Right lobe of liver (tissue), 6 donors: ENCODE results near the gene IPCEF1. TPM values are rescaled to one million over a fixed set of nuclear protein-coding genes. Genes with fewer than 3 reads are reported as not detected.

Experiments
- ATAC-seq, 4 donors: fragments of 200-7000 bp; cut with Tn5 transposase; one replicate each; pipeline ENCODE4 v1.9.1; 2020; ENCODE audit warnings: mild to moderate bottlenecking in 4 of 4, moderate library complexity in 4 of 4
- DNase-seq, 3 donors: peaks; one replicate each; pipeline ENCODE4 v3.0.0-alpha.2; 2020
- H3K27ac ChIP-seq, 3 donors: fragments of 200-600 bp; one replicate each; pipeline ENCODE4 v1.8.0; 2022
- H3K27me3 ChIP-seq, 2 donors: fragments of 200-600 bp; one replicate each; pipeline ENCODE4 v1.8.0; 2022
- H3K36me3 ChIP-seq, 4 donors: fragments of 200-600 bp; sonication (generic) in 1 of 4; one replicate each; pipeline versions ENCODE4 v1.5.1 to v1.8.0; 2017 to 2022; ENCODE audit warnings: control low read depth in 1 of 4
- H3K4me1 ChIP-seq, 4 donors: fragments of 200-600 bp; sonication (generic) in 1 of 4; one replicate each; pipeline versions ENCODE4 v1.5.1 to v1.8.0; 2017 to 2022; ENCODE audit warnings: control low read depth in 1 of 4
- H3K4me3 ChIP-seq, 3 donors: fragments of 200-600 bp; one replicate each; pipeline ENCODE4 v1.8.0; 2022
- H3K9me3 ChIP-seq, 4 donors: fragments of 200-600 bp; sonication (generic) in 1 of 4; one replicate each; pipeline versions ENCODE4 v1.5.1 to v1.8.0; 2017 to 2022; ENCODE audit warnings: control low read depth in 1 of 4
- POLR2A ChIP-seq: fragments of 450-650 bp; IDR thresholded peaks from one replicate; pipeline ENCODE4 v1.6.1; 2017; ENCODE audit warnings: antibody characterized with exemption, mild to moderate bottlenecking
- whole genome bisulfite sequencing: methylation state at CpG from one replicate; pipeline ENCODE4 v1.1.6; 2018; ENCODE audit warnings: low coverage, low lambda C conversion rate; ENCODE audit not compliant: insufficient coverage; ENCODE audit errors: missing lambda C conversion rate; 5-methylcytosine and 5-hydroxymethylcytosine counted together
- intact Hi-C, 2 donors: fragments of 100-400 bp; cut with DNase I; formaldehyde crosslinking; loops; one replicate each; pipeline versions ENCODE4 v1.11.2 to v1.14.1; 2022
- total RNA-seq, 6 experiments: library from RNA; depleted of rRNA in 2 of 6; stranded (reverse); fragments of >200 nt in 2 of 6; fragmentation: NEBNext Ultra II Directional in 3 of 6; extraction: Animal tissue kit (Norgen Biotek cat#: 25700) in 3 of 6; gene quantifications; one replicate each; pipeline versions ENCODE4 v1.1.0 to v1.2.4, GENCODE V29; 2016 to 2023
- TF ChIP-seq, protein P1 (sequence below), 4 donors: fragments of 200-600 bp in 3 of 4; fragments of 450-650 bp in 1 of 4; IDR thresholded peaks; one replicate each; pipeline versions ENCODE4 v1.5.1 to v1.8.0; 2016 to 2022; ENCODE audit warnings: antibody characterized with exemption in 4 of 4, mild to moderate bottlenecking in 2 of 4
- donor health status: DM: no; HTN: yes; CAD: no.
- donor health status: DM: no; HTN: no; CAD: no.
- donor health status: DM: no; HTN: no; CAD: no.
- donor health status: DM: no; HTN: yes; CAD: no.
- donor health status: DM: no; HTN: yes; CAD: no.

IPCEF1 gene
- total RNA-seq, 6 experiments from 2014 or later, result 0.90 to 3.0 (median 1.4) TPM

DNA sequence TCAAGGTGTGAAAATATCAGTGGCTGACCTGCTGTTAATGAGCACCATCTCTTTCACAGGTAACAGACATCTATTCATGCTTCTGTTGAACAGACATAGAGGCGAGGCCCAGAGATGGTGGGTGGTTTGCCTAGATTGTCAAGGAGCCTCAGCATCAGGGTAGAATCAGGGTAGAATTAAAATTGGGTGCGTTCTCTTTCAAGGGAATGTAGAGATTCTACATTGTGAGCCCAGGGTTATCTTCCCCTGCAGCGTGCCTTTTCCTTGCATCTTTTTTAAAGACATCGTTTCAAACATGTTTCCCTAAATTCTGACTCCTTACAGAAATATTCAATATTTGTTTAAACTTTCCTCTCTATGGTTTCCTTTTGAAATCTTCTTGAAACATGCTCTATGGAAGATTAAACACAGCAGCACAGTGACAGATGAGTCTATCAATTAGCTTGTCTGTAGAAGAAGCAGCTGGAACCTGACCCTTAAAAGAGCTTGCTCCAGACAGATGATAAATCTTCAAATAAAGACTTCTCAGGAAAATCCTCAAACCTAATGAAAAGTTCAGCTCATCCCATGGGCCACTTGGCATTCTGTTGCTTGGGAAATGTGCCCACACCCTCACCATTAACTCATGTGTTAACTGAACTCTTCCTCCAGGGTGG lies 119.8 kb downstream of the IPCEF1 start:
- no peaks in the 10 kb centered on the region for H3K4me1 ChIP-seq
- 63% methylated on average over 3 of the region's 4 CpGs for WGBS
- DNase-seq (no peak), ATAC-seq (no peak)
- TF ChIP-seq, protein P1, sequence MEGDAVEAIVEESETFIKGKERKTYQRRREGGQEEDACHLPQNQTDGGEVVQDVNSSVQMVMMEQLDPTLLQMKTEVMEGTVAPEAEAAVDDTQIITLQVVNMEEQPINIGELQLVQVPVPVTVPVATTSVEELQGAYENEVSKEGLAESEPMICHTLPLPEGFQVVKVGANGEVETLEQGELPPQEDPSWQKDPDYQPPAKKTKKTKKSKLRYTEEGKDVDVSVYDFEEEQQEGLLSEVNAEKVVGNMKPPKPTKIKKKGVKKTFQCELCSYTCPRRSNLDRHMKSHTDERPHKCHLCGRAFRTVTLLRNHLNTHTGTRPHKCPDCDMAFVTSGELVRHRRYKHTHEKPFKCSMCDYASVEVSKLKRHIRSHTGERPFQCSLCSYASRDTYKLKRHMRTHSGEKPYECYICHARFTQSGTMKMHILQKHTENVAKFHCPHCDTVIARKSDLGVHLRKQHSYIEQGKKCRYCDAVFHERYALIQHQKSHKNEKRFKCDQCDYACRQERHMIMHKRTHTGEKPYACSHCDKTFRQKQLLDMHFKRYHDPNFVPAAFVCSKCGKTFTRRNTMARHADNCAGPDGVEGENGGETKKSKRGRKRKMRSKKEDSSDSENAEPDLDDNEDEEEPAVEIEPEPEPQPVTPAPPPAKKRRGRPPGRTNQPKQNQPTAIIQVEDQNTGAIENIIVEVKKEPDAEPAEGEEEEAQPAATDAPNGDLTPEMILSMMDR (IDR thresholded peaks at IDR 0.05), result no peak
- no peak for TF ChIP-seq POLR2A
- H3K4me3 ChIP-seq, result no peak overlapping the region
- no peak overlapping the region for H3K27ac ChIP-seq
- H3K9me3 ChIP-seq, result no peaks in the 10 kb centered on the region
- H3K27me3 ChIP-seq, result no peaks in the 10 kb centered on the region
- intact Hi-C loops, result no loop called here
- no peaks in the 10 kb centered on the region for H3K36me3 ChIP-seq

DNA sequence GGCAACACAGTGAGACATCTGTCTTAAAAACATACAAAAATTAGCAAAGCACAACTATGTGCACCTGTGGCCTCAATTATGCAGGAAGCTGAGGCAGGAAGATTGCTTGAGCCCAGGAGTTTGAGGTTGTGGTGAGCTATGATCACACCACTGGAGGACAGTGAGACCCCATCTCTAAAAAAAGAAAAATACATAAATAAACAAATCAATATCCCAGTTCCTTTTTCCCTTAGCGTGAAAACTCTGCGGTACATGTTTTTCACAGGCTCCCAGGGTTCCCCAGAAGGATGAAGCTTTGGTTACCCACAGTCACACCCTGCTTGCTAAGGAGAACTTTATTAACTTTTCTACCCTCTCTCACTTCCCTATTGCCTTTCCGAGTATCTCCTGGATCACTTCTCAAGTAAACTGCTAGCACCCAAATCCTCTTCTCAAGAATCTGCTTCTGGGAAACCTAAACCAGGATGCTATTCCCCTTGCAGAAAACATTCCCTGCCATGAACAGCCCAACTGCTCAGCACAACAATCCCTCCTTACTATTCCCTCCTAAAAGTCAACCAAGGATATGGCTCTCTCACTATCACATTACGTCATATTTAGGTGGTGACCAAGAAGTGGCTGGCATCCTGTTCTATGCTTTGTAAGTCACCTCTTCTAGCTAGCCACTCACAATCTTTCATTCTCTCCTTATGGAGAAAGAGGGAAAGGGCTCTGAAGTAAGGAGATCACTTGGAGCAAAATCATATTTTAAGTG lies 122.4 kb downstream of the IPCEF1 start:
- no peaks in the 10 kb centered on the region for H3K4me1 ChIP-seq
- H3K27me3 ChIP-seq, result no peaks in the 10 kb centered on the region
- intact Hi-C loops, result no loop called here
- no peaks in the 10 kb centered on the region for H3K9me3 ChIP-seq
- no peak overlapping the region for H3K27ac ChIP-seq
- no peak overlapping the region for H3K4me3 ChIP-seq
- 66% methylated on average over 4 of the region's 4 CpGs for WGBS
- TF ChIP-seq POLR2A, result no peak
- TF ChIP-seq, protein P1 (IDR thresholded peaks at IDR 0.05), result no peak
- DNase-seq (no peak), ATAC-seq (peak; percentile 44 to 59 (median 52))
- H3K36me3 ChIP-seq, result no peaks in the 10 kb centered on the region

DNA sequence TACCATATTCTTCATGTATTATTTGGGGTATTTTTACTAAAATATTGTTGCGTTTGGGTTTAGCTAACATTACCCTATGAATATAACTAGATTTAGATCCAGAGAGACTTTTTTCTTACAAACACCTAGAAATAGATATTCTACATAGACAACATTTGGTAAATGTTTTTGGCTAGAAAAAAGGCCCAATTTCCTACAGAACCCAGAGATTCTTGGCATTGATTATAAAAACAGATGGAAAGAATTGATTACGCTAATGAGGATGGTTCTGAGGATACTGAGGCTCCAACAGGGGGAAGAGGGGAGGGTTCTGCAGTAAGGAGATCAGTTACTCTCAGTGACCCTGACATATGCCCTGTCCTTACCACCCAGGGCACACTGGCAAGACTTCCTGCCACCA lies 123.2 kb downstream of the IPCEF1 start:
- no peaks in the 10 kb centered on the region for H3K4me1 ChIP-seq
- no peak overlapping the region for H3K27ac ChIP-seq
- H3K9me3 ChIP-seq, result no peaks in the 10 kb centered on the region
- H3K27me3 ChIP-seq, result no peaks in the 10 kb centered on the region
- DNase-seq (no peak), ATAC-seq (no peak)
- WGBS, result 86% methylated on average over 2 of the region's 2 CpGs
- no peak overlapping the region for H3K4me3 ChIP-seq
- TF ChIP-seq, protein P1 (IDR thresholded peaks at IDR 0.05), result no peak
- TF ChIP-seq POLR2A, result no peak
- H3K36me3 ChIP-seq, result no peaks in the 10 kb centered on the region
- intact Hi-C loops, result no loop called here

DNA sequence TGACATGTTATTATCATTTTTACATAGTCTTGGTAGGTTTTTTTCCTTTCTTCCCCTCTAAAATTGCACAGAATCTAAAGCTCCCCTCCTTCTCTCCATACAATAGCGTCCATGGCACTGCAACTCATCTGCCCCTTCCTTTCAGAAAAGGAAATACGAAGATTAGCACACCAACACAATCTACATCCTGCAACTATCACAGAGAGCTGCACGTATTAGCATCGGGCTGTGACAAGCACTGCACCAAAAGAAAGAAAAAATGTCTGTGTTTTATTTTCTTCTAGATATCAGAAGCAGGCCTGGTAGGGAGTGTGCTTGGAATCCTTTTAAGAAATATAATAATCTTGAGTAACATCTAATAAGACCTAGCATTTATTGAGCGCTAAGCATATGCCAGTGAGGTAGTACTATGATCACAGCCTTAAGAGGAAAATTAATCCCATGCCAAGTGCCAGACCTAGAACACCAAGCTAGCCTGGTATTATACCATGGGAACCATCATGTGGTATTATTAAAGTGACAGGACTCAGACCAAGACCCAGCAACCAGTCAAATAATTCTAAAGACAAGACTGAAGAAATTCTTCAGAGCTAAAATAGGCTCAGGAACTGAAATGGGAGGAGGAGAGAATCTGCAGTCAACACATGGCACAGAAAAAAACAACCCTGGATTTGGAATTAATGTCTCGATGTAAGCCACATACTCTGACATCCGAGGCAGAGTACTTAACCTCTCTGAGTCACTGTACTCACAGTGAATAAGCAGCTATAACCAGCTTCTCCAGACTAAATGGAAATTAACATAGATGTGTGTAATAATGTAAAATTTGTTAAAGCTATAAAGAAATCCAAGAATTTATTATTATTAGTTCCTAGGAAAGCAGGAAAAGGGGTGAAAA lies 124.3 kb downstream of the IPCEF1 start:
- 53% methylated on average over 7 of the region's 7 CpGs for WGBS
- TF ChIP-seq, protein P1 (IDR thresholded peaks at IDR 0.05), result no peak
- TF ChIP-seq POLR2A, result no peak
- intact Hi-C loops, result no loop called here

More for the DNA sequence above, 124.3 kb downstream of the IPCEF1 start:
- DNase-seq, result no peak
- Histone ChIP-seq H3K9me3 (no peaks in the 10 kb centered on the region), H3K27ac (no peak overlapping the region), H3K36me3 (no peaks in the 10 kb centered on the region), H3K27me3 (no peaks in the 10 kb centered on the region), H3K4me3 (no peak overlapping the region), H3K4me1 (no peaks in the 10 kb centered on the region)
- ATAC-seq, result peak in 3 of 4 donors; percentile 36 to 54 (median 43)
